ENCODE measurements around the gene REM2. TPM values are rescaled to one million over a fixed set of nuclear protein-coding genes. Genes with fewer than 3 reads are reported as not detected.

The REM2 gene
- total RNA-seq, 1 experiment from 2014 or later, result 1.5 TPM

DNA sequence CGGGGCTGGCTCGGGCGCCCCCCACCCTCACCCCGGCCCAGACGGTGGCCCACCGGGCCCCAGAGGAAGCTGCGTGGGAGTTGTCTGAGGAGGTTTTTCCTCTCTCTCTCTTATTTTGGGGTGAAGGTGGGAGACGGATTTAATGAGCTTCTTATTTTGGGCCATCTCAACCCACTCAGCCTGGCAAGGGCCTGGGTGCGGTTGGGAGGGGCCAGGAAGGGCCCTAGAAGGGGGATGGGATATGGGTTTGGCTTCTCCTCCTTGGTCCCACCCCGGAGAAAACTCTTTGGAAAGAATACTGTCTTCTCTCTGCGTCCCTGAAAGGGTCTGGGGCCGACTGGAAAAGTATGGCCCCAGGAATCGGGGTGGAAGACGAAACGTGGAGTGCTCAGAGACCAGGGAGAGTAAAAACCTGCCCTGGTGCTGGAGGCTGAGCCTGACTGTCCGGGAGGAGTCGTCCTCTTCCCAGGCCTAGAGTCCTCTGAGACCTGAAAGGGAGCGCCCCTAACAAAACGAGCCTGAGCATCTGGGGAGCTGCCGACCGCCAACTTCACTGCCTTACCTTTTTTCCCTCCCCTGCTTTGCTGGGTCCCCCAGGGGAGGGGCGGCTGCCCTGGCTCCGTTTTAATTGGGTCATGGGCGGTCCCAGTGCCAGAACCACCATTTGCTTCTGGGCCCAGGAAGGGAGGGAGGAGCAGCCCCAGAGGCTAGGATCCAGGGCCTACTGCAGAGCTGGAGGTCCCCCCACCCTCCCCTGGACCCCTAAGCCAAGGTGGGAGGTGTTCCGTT lies 45.1 kb upstream of the REM2 start:
- peak; percentile 35 for ATAC-seq
- H3K36me3 Mint-ChIP-seq, result peaks cover 26% of the 10 kb centered on the region

More for the DNA sequence above, 45.1 kb upstream of the REM2 start:
- ChIA-PET CTCF (interaction anchor here (0.7 to 7.4 kb wide), 19 partner anchors 11 to 281 kb away, joined by 3 to 136 read pairs (median 5); partner anchors contain the start of genes LRP10 and REM2), POLR2A (interaction anchor here (1.0 to 3.7 kb wide), 12 partner anchors 8 to 239 kb away, joined by 3 to 81 read pairs (median 4); partner anchors contain the start of genes MRPL52, PRMT5 and REM2)
- Mint-ChIP-seq H3K4me1 (peaks cover 29% of the 10 kb centered on the region), H3K27me3 (ENCODE audit: low read depth) (no peaks in the 10 kb centered on the region; the same call in 1 of the 2 replicates), H3K27ac (no peak overlapping the region; the same call in 1 of the 2 replicates), H3K4me3 (peak overlapping the region; percentile 100), H3K9me3 (no peaks in the 10 kb centered on the region)
- DNase-seq (ENCODE audit: low spot score), result peak; percentile 46
- TF ChIP-seq, protein P1, sequence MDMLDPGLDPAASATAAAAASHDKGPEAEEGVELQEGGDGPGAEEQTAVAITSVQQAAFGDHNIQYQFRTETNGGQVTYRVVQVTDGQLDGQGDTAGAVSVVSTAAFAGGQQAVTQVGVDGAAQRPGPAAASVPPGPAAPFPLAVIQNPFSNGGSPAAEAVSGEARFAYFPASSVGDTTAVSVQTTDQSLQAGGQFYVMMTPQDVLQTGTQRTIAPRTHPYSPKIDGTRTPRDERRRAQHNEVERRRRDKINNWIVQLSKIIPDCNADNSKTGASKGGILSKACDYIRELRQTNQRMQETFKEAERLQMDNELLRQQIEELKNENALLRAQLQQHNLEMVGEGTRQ (CRISPR knock-in tag; IDR thresholded peaks at IDR 0.05), result no peak
- TF ChIP-seq, protein P2, sequence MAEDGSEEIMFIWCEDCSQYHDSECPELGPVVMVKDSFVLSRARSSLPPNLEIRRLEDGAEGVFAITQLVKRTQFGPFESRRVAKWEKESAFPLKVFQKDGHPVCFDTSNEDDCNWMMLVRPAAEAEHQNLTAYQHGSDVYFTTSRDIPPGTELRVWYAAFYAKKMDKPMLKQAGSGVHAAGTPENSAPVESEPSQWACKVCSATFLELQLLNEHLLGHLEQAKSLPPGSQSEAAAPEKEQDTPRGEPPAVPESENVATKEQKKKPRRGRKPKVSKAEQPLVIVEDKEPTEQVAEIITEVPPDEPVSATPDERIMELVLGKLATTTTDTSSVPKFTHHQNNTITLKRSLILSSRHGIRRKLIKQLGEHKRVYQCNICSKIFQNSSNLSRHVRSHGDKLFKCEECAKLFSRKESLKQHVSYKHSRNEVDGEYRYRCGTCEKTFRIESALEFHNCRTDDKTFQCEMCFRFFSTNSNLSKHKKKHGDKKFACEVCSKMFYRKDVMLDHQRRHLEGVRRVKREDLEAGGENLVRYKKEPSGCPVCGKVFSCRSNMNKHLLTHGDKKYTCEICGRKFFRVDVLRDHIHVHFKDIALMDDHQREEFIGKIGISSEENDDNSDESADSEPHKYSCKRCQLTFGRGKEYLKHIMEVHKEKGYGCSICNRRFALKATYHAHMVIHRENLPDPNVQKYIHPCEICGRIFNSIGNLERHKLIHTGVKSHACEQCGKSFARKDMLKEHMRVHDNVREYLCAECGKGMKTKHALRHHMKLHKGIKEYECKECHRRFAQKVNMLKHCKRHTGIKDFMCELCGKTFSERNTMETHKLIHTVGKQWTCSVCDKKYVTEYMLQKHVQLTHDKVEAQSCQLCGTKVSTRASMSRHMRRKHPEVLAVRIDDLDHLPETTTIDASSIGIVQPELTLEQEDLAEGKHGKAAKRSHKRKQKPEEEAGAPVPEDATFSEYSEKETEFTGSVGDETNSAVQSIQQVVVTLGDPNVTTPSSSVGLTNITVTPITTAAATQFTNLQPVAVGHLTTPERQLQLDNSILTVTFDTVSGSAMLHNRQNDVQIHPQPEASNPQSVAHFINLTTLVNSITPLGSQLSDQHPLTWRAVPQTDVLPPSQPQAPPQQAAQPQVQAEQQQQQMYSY (CRISPR knock-in tag; IDR thresholded peaks at IDR 0.05), result no peak
- TF ChIP-seq, protein P3, sequence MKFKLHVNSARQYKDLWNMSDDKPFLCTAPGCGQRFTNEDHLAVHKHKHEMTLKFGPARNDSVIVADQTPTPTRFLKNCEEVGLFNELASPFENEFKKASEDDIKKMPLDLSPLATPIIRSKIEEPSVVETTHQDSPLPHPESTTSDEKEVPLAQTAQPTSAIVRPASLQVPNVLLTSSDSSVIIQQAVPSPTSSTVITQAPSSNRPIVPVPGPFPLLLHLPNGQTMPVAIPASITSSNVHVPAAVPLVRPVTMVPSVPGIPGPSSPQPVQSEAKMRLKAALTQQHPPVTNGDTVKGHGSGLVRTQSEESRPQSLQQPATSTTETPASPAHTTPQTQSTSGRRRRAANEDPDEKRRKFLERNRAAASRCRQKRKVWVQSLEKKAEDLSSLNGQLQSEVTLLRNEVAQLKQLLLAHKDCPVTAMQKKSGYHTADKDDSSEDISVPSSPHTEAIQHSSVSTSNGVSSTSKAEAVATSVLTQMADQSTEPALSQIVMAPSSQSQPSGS (CRISPR knock-in tag; IDR thresholded peaks at IDR 0.05; ENCODE audit: borderline replicate concordance, low read depth), result no peak
- 0 out of 2 replicates have a peak, but pooled peaks have one; percentile 19 for TF ChIP-seq ZNF416 (CRISPR knock-in tag; IDR thresholded peaks at IDR 0.05)
- no peak for TF ChIP-seq FOXK1 (CRISPR knock-in tag; IDR thresholded peaks at IDR 0.05)
- TF ChIP-seq, protein P4, sequence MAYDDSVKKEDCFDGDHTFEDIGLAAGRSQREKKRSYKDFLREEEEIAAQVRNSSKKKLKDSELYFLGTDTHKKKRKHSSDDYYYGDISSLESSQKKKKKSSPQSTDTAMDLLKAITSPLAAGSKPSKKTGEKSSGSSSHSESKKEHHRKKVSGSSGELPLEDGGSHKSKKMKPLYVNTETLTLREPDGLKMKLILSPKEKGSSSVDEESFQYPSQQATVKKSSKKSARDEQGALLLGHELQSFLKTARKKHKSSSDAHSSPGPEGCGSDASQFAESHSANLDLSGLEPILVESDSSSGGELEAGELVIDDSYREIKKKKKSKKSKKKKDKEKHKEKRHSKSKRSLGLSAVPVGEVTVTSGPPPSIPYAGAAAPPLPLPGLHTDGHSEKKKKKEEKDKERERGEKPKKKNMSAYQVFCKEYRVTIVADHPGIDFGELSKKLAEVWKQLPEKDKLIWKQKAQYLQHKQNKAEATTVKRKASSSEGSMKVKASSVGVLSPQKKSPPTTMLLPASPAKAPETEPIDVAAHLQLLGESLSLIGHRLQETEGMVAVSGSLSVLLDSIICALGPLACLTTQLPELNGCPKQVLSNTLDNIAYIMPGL (CRISPR knock-in tag; IDR thresholded peaks at IDR 0.05), result no peak
- no peak for TF ChIP-seq TP53 (CRISPR knock-in tag; IDR thresholded peaks at IDR 0.05)
- TF ChIP-seq ZNF232 (CRISPR knock-in tag; IDR thresholded peaks at IDR 0.05), result no peak
- TF ChIP-seq, protein P5, sequence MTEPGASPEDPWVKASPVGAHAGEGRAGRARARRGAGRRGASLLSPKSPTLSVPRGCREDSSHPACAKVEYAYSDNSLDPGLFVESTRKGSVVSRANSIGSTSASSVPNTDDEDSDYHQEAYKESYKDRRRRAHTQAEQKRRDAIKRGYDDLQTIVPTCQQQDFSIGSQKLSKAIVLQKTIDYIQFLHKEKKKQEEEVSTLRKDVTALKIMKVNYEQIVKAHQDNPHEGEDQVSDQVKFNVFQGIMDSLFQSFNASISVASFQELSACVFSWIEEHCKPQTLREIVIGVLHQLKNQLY (CRISPR knock-in tag; IDR thresholded peaks at IDR 0.05), result no peak
- TF ChIP-seq, protein P6, sequence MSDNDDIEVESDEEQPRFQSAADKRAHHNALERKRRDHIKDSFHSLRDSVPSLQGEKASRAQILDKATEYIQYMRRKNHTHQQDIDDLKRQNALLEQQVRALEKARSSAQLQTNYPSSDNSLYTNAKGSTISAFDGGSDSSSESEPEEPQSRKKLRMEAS (CRISPR knock-in tag; IDR thresholded peaks at IDR 0.05), result 0 out of 2 replicates have a peak, but pooled peaks have one; percentile 6
- no peak for TF ChIP-seq SOX15 (CRISPR knock-in tag; IDR thresholded peaks at IDR 0.05)
- no peak for TF ChIP-seq TCF7 (CRISPR knock-in tag; IDR thresholded peaks at IDR 0.05; ENCODE audit: low read depth)
- TF ChIP-seq, protein P7, sequence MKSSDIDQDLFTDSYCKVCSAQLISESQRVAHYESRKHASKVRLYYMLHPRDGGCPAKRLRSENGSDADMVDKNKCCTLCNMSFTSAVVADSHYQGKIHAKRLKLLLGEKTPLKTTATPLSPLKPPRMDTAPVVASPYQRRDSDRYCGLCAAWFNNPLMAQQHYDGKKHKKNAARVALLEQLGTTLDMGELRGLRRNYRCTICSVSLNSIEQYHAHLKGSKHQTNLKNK (CRISPR knock-in tag; IDR thresholded peaks at IDR 0.05), result no peak
- no peak for TF ChIP-seq RELA (CRISPR knock-in tag; IDR thresholded peaks at IDR 0.05; ENCODE audit: borderline replicate concordance)
- TF ChIP-seq, protein P8, sequence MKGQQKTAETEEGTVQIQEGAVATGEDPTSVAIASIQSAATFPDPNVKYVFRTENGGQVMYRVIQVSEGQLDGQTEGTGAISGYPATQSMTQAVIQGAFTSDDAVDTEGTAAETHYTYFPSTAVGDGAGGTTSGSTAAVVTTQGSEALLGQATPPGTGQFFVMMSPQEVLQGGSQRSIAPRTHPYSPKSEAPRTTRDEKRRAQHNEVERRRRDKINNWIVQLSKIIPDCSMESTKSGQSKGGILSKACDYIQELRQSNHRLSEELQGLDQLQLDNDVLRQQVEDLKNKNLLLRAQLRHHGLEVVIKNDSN (CRISPR knock-in tag; IDR thresholded peaks at IDR 0.05), result no peak

All from WTC11 (cell line).